SK-N-SH (cell line): ENCODE measurements around the gene FGD3. TPM values are rescaled to one million over a fixed set of nuclear protein-coding genes. Genes with fewer than 3 reads are reported as not detected.

Experiments
- CTCF ChIA-PET: fragments of 300-600, 350-600 bp; formaldehyde crosslinking; extraction: SDS; loops from one replicate; lab custom pipeline; 2021; lab: Yijun Ruan, JAX
- POLR2A ChIA-PET: fragments of 350-600 bp; sonication (Branson Sonifier 250); formaldehyde crosslinking; extraction: SDS; loops from one replicate; lab custom pipeline; 2020; ENCODE audit warnings: antibody characterized with exemption, inconsistent platforms; lab: Yijun Ruan, JAX
- DNase-seq: peaks from one replicate; pipeline ENCODE4 v3.0.0; 2012
- H2AFZ ChIP-seq: fragments of 200-600 bp; sonication (generic); 2 replicates; pipeline ENCODE4 v1.8.1; 2016; ENCODE audit warnings: antibody characterized with exemption, mild to moderate bottlenecking, low read depth
- H3F3A ChIP-seq: fragments of 200-600 bp; sonication (generic); replicated peaks from 2 replicates; pipeline ENCODE3; 2016; ENCODE audit warnings: antibody characterized with exemption, mild to moderate bottlenecking; ENCODE audit not compliant: insufficient read depth
- H3K27ac ChIP-seq, 2 experiments: fragments of 200-500 bp in 1 of 2; fragments of 200-600 bp in 1 of 2; sonication (Bioruptor generic) in 1 of 2; sonication (generic), shearing (Covaris generic) in 1 of 2; 2 replicates each; pipeline versions ENCODE4 v1.5.1 to v1.6.1; 2014 to 2016; ENCODE audit warnings: low read depth in 2 of 2, inconsistent platforms in 1 of 2, low read length in 1 of 2, mild to moderate bottlenecking in 1 of 2, mixed read lengths in 1 of 2
- H3K27me3 ChIP-seq: fragments of 200-600 bp; sonication (generic), shearing (Covaris generic); 2 replicates; pipeline ENCODE4 v1.6.1; 2016; ENCODE audit warnings: mixed run types; ENCODE audit not compliant: insufficient read depth
- H3K36me3 ChIP-seq, 2 experiments: fragments of 200-500 bp in 1 of 2; fragments of 200-600 bp in 1 of 2; sonication (Bioruptor generic) in 1 of 2; sonication (generic) in 1 of 2; replicated peaks in 1 of 2; 2 replicates each; pipeline versions ENCODE3 to v1.5.1; 2014 to 2016; ENCODE audit warnings: low read length in 1 of 2, mild to moderate bottlenecking in 1 of 2; ENCODE audit not compliant: insufficient read depth in 2 of 2, control insufficient read depth in 1 of 2
- H3K4me1 ChIP-seq, 2 experiments: fragments of 200-500 bp in 1 of 2; fragments of 200-600 bp in 1 of 2; sonication (Bioruptor generic) in 1 of 2; sonication (generic), shearing (Covaris generic) in 1 of 2; 2 replicates each; pipeline versions ENCODE4 v1.5.1 to v1.6.1; 2014 to 2016; ENCODE audit warnings: low read depth in 1 of 2, low read length in 1 of 2, mixed run types in 1 of 2; ENCODE audit not compliant: insufficient read depth in 2 of 2, control insufficient read depth in 1 of 2
- H3K4me2 ChIP-seq: fragments of 200-600 bp; sonication (generic), shearing (Covaris generic); 2 replicates; pipeline ENCODE4 v1.6.1; 2017; ENCODE audit warnings: mixed run types
- H3K4me3 ChIP-seq, 2 experiments: fragments of 200-500 bp in 1 of 2; fragments of 200-600 bp in 1 of 2; sonication (Bioruptor generic) in 1 of 2; sonication (generic), shearing (Covaris generic) in 1 of 2; 2 replicates each; pipeline versions ENCODE4 v1.5.1 to v1.8.1; 2014 to 2016; ENCODE audit warnings: low read depth in 2 of 2, inconsistent platforms in 1 of 2, low read length in 1 of 2, mild to moderate bottlenecking in 1 of 2, mixed read lengths in 1 of 2, moderate library complexity in 1 of 2
- H3K79me2 ChIP-seq: fragments of 200-600 bp; sonication (generic); 2 replicates; pipeline ENCODE4 v1.8.1; 2017; ENCODE audit warnings: mild to moderate bottlenecking; ENCODE audit not compliant: insufficient read depth
- H3K9ac ChIP-seq: fragments of 200-600 bp; sonication (generic); 2 replicates; pipeline ENCODE4 v1.6.1; 2017; ENCODE audit warnings: mixed run types
- H3K9me2 ChIP-seq: fragments of 200-600 bp; sonication (generic); 2 replicates; pipeline ENCODE4 v1.6.1; 2017; ENCODE audit warnings: mixed run types
- H3K9me3 ChIP-seq: fragments of 200-600 bp; sonication (generic); 2 replicates; pipeline ENCODE4 v1.6.1; 2017; ENCODE audit warnings: mixed run types, mild to moderate bottlenecking, moderate library complexity
- H4K20me1 ChIP-seq: fragments of 200-600 bp; sonication (generic); 2 replicates; pipeline ENCODE4 v1.6.1; 2017; ENCODE audit warnings: mild to moderate bottlenecking, mixed run types; ENCODE audit not compliant: insufficient read depth
- CHD2 ChIP-seq: fragments of 150-350 bp; IDR thresholded peaks from 2 replicates; pipeline ENCODE4 v1.6.1; 2018; ENCODE audit warnings: low read length; ENCODE audit not compliant: partially characterized antibody
- ELF1 ChIP-seq: IDR thresholded peaks from 2 replicates; pipeline ENCODE4 v1.4.0; 2012
- EP300 ChIP-seq, 2 experiments: IDR thresholded peaks; 2 replicates each; pipeline versions ENCODE4 v1.4.0 to v1.6.1; 2012; ENCODE audit warnings: borderline replicate concordance in 1 of 2, low read depth in 1 of 2, low read length in 1 of 2
- FOXJ3 ChIP-seq: sonication (generic); formaldehyde crosslinking; IDR thresholded peaks from 2 replicates; pipeline ENCODE4 v1.5.1; 2020; ENCODE audit warnings: mild to moderate bottlenecking, missing genetic modification reagents
- GATA2 ChIP-seq: sonication (generic); formaldehyde crosslinking; IDR thresholded peaks from 2 replicates; pipeline ENCODE4 v1.5.0; 2020; ENCODE audit warnings: mild to moderate bottlenecking, missing genetic modification reagents
- MAX ChIP-seq: IDR thresholded peaks from 2 replicates; pipeline ENCODE4 v1.4.0; 2012; ENCODE audit warnings: low read depth
- NFIC ChIP-seq: IDR thresholded peaks from 2 replicates; pipeline ENCODE4 v1.4.0; 2012; ENCODE audit warnings: borderline replicate concordance
- POLR2AphosphoS5 ChIP-seq: IDR thresholded peaks from 2 replicates; pipeline ENCODE4 v1.6.1; 2012; ENCODE audit warnings: low read depth, low read length
- RAD21 ChIP-seq: IDR thresholded peaks from 2 replicates; pipeline ENCODE4 v1.6.1; 2012; ENCODE audit warnings: mild to moderate bottlenecking, low read length
- RCOR1 ChIP-seq: fragments of 150-350 bp; IDR thresholded peaks from 2 replicates; pipeline ENCODE4 v1.6.1; 2017; ENCODE audit warnings: antibody characterized with exemption, low read length
- RFX5 ChIP-seq: IDR thresholded peaks from 2 replicates; pipeline ENCODE4 v1.6.1; 2012; ENCODE audit warnings: mild to moderate bottlenecking, improper control_type of control experiment, low read length
- TAF1 ChIP-seq: IDR thresholded peaks from 2 replicates; pipeline ENCODE4 v1.6.1; 2012; ENCODE audit warnings: low read depth, mild to moderate bottlenecking, low read length, moderate library complexity, borderline replicate concordance
- TCF12 ChIP-seq: IDR thresholded peaks from 2 replicates; pipeline ENCODE4 v1.4.0; 2012
- YY1 ChIP-seq: IDR thresholded peaks from 2 replicates; pipeline ENCODE4 v1.4.0; 2012; ENCODE audit warnings: low read depth, mild to moderate bottlenecking
- WGBS: methylation state at CpG from one replicate; pipeline ENCODE4 v1.1.6; 2017; ENCODE audit warnings: low lambda C conversion rate; 5-methylcytosine and 5-hydroxymethylcytosine counted together
- polyA plus RNA-seq, 3 experiments: library from polyadenylated mRNA; depleted of rRNA; stranded (reverse); fragments of >200 nt; gene quantifications; 2 replicates each; pipeline ENCODE4 v1.2.3, GENCODE V29; 2012

Gene FGD3
- polyA plus RNA-seq, 1 of the 3 experiments (the other 2 are of a cell fraction) = not detected

GRCh38 chr9:92948038-92948534 lies 763 bp downstream of the FGD3 start:
- no peak for TF ChIP-seq MAX
- TF ChIP-seq POLR2AphosphoS5 = no peak
- no peak for TF ChIP-seq RCOR1
- TF ChIP-seq RAD21 = no peak
- H2AFZ ChIP-seq = no peak overlapping the region
- no peaks in the 10 kb centered on the region for H3F3A ChIP-seq
- H4K20me1 ChIP-seq = no peaks in the 10 kb centered on the region
- H3K4me1 ChIP-seq = peaks cover 0 to 9% of the 10 kb centered on the region in 2 experiments; a peak in 1 of 4 replicates
- H3K4me3 ChIP-seq = no peak overlapping the region; a peak in 1 of 4 replicates
- no peaks in the 10 kb centered on the region for H3K79me2 ChIP-seq
- H3K9me3 ChIP-seq = no peaks in the 10 kb centered on the region
- no peaks in the 10 kb centered on the region for H3K9me2 ChIP-seq
- WGBS = 86% methylated on average over 12 of the region's 12 CpGs
- no peaks in the 10 kb centered on the region for H3K36me3 ChIP-seq
- CTCF ChIA-PET = interaction anchor here (0.8 to 1.5 kb wide), 3 partner anchors 8 to 122 kb away, joined by 3 to 6 read pairs (median 5); no protein-coding TSS in a partner anchor
- no peak overlapping the region for H3K27ac ChIP-seq
- POLR2A ChIA-PET = no interaction called here
- no peak overlapping the region for H3K9ac ChIP-seq
- DNase-seq = no peak
- H3K27me3 ChIP-seq = peaks cover 12% of the 10 kb centered on the region
- no peak overlapping the region for H3K4me2 ChIP-seq

DNA sequence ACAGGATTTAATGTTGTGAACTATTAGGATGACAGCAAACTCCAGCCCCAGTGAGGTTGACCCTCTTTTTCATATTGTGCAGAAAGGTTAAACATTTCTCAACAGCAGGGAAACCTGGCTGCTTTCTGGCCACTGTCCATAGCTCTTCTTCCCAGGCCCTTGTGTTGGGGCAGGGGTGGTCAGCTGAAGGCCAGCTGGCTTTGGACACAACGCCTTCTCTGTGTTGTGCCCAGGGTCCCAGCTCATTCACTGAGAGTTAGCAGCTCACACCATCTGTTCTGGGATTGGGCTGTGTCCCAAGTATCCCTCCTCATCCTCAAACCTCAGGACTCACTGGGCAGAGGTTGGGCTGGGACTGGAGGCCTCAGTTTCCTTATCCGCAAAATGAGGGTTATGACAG lies 1.3 kb downstream of the FGD3 start:
- Histone ChIP-seq H3K4me3 (no peak overlapping the region), H3F3A (no peaks in the 10 kb centered on the region), H3K27me3 (peaks cover 12% of the 10 kb centered on the region), H3K9ac (no peak overlapping the region), H3K27ac (no peak overlapping the region), H4K20me1 (no peaks in the 10 kb centered on the region), H3K9me2 (no peaks in the 10 kb centered on the region), H3K79me2 (no peaks in the 10 kb centered on the region), H3K4me1 (peaks cover 0 to 13% of the 10 kb centered on the region in 2 experiments; a peak in 1 of 4 replicates), H3K36me3 (no peaks in the 10 kb centered on the region), H3K4me2 (no peak overlapping the region), H3K9me3 (no peaks in the 10 kb centered on the region), H2AFZ (no peak overlapping the region)
- POLR2A ChIA-PET = no interaction called here
- WGBS = 20% methylated on average over 1 of the region's 2 CpGs
- no peak for DNase-seq
- TF ChIP-seq YY1 = no peak
- TF ChIP-seq RFX5 = no peak
- no peak for TF ChIP-seq EP300 (IDR thresholded peaks at IDR 0.05; ENCODE audit: borderline replicate concordance in 1 of 2, low read depth in 1 of 2, low read length in 1 of 2)
- TF ChIP-seq TAF1 = no peak
- no peak for TF ChIP-seq NFIC
- no peak for TF ChIP-seq GATA2 (CRISPR knock-in tag)
- no peak for TF ChIP-seq RAD21
- no peak for TF ChIP-seq CHD2
- TF ChIP-seq ELF1 = no peak
- TF ChIP-seq FOXJ3 = no peak
- TF ChIP-seq TCF12 = no peak
- CTCF ChIA-PET = interaction anchor here (0.8 to 1.1 kb wide), 2 partner anchors 11 to 123 kb away, joined by 3 to 5 read pairs; no protein-coding TSS in a partner anchor
